ENCODE data around the gene KRTAP5-9.
A peak's percentile ranks its signal among the peaks of the same experiment; 100 is the strongest.
"Not testable (repeated sequence)": the region's sequence is repeated elsewhere in the genome, so short reads cannot be mapped to it uniquely, and the experiment has no call there.

The KRTAP5-9 gene

DNA sequence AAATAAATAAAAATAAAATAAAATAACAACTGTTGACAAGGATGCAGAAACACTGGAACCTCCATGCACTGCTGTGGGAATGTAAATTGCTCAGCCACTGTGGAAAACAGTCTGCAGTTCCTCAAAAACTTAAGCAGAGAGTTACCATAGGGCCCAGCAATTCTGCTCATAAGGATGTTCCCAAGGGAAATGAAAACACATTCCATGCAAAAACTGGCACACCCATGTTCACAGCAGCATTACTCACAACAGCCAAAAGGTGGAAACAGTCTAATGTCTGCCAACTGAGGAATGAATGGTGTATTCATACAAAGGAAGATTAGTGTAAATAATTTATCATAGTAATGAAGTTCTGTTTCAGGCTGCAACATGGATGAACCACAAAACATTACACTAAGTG, 13.9 kb downstream of the KRTAP5-9 start:
- no peak for DNase-seq (ENCODE audit: low spot score)

DNA sequence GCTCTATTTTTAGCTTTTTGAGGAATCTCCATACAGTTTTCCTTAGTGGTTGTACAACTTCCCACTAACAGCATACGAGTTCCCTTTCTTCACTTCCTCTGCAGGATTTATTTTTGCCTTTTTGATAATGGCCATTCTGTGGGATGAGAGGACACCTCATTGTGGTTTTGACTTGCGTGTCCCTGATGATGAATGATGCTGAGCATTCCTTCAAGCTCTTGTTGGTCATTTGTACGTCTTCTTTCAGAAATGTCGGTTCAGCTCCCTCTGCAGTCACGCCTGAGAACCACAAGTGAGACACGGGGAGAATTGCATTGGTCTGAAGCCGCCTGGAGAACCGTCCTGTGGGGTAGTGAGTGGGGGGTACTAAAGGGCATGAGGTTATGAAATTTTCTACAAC, 15.2 kb downstream of the KRTAP5-9 start:
- no peak for DNase-seq (ENCODE audit: low spot score)

DNA sequence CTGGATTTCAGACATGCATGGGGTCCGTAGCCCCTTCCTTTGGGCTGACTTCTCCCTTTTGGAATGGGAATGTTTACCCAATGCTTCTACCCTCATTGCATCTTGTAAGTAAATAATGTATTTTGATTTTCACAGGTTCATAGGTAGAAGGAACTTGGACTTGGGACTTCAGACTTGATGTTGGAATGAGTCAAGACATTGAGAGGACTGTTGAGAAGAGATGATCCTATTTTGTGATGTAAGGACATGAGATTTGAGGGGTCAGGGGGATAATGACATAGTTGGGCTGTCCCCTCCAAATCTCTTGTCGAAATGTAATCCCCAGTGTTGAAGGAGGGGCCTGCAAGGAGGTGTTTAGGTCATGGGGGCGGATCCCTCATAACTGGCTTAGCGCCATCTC, 16.2 kb downstream of the KRTAP5-9 start:
- no peak for DNase-seq (ENCODE audit: low spot score)

DNA sequence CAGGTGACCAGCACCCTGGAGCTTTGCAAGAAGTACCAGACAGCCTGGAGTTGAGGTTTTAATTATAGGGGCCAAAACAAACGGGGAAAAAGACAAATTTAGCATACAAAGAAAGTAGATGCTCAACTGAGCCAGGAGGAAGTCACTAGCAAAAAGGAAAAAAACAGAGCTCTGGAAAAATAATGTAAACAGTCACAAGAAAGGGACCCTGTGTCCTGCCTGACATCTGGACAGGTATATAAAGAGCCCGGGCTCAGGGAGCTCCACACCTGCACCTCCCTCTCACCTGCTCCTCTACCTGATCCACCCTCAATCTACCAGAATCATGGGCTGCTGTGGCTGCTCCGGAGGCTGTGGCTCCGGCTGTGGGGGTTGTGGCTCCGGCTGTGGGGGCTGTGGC, 17.0 kb downstream of the KRTAP5-9 start, which contains the start of gene KRTAP5-10:
Gene KRTAP5-10 (plus strand): TSS at position 301 of the 400 bp plus-strand sequence. CDS start 25 bp downstream, at position 326.
- DNase-seq (ENCODE audit: low spot score), result no peak

DNA sequence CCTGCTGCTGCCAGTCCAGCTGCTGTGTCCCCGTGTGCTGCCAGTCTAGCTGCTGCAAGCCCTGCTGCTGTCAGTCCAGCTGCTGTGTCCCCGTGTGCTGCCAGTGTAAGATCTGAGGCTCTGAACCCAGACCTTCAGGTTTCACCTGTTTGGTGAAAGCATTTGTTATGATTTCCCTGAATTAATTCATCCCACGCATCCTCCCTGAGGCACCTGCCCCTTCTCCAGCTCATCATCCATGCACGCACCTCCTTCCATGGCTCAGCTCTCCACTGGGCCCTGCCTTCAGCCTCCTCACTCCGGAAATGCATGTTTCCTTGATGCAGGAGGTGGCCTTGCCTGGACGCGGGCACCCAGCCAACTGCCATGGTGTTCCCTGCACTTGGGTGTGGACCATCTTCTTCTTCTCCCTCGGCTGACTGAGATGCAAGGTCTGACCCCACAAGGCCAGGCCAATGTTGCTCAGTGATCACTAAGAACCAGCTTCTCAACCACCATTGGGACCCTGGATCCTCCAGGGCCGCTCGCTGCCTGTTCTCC, 17.9 kb downstream of the KRTAP5-9 start:
- DNase-seq (ENCODE audit: low spot score), result no peak

DNA sequence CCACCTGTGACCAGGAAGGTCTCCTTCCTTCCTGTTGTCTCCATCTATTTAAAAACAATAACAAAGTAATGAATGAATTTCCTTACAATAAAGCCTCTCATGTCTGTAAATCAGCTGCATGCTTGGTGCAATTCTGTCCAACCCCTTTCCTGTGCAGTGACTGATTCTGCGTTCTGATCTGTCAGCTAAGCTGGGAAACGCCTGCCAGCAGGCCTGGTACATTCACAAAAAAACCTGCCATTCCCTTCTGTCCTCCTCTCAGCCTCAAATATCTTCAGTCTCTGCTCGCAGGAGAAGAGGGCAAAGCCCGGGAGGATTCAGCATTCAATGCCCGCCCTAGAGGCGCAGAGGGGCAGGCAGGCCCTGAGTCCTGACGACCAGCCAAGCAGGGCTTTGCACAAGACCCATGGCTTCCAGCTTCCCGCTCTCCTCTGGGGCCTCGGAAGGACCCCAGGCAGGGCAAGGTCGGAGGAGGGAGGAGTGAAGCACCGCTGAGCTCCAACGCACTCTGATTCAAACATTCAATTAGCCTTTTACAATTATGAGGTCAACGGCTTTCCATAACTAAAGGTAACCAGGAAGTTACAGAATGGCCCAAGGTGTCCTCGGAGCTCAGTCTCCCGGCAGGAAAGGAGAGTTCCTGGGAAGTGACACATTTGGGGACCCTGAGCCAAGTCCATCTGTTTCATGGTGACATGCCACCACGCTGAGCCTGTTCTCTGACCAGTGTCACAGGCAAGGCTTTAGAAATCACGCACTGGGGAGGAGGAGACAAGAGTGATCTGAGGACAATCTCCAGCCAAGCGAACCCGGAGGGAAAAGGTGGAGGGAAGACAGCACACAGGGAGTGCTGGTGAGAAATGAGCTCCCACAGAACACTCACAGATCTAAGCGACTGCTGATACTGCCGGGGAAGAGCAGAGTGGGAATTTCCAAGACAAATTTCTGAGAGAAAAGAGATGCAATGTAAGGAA, 18.7 kb downstream of the KRTAP5-9 start:
- DNase-seq (ENCODE audit: low spot score), result not testable (repeated sequence)

DNA sequence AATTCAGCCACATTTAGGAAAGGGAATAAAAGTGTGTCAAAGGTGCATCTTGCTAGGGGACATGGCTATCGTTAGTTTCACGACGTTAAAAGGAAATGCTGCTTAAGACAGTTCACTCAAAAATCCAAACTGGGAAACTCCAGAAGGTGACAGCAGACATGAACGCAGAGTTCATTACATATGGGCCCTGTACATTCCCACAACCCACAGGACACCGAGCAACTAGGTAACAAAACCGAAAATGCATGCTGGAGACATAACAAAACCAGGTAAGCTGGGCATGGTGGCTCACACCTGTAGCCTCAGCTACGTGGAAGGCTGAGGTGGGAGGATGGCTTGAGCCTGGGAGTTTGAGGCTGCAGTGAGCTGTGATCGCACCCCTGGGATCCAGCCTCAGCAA, 19.4 kb downstream of the KRTAP5-9 start:
- not testable (repeated sequence) for DNase-seq (ENCODE audit: low spot score)

DNA sequence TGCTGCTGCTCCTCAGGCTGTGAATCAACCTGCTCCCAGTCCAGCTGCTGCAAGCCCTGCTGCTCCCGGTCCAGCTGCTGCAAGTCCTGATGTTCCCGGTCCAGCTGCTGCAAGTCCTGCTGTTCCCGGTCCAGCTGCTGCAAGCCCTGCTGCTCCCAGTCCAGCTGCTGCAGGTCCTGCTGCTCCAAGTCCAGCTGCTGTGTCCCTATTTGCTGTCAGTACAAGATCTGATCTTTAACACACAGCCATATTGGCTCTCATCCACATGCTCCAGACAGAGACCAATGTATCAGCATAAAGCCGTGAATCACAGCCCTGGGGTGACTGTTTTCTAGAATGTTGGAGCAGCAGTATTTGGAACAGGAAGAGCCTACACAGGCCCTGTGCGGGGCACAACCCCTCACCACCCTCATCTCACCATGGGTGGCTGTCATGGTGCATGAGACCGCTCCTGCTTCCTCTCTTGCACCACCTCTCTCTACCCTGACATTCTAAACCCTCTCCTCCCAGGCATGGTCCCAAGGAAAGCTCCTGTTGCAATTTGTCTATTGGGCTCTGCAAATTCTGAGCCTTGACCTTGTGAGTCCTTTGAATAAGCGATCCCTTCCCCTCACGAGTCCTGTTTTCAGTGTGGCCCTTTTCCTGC, 20.6 kb downstream of the KRTAP5-9 start:
- DNase-seq (ENCODE audit: low spot score), result peak; percentile 76

DNA sequence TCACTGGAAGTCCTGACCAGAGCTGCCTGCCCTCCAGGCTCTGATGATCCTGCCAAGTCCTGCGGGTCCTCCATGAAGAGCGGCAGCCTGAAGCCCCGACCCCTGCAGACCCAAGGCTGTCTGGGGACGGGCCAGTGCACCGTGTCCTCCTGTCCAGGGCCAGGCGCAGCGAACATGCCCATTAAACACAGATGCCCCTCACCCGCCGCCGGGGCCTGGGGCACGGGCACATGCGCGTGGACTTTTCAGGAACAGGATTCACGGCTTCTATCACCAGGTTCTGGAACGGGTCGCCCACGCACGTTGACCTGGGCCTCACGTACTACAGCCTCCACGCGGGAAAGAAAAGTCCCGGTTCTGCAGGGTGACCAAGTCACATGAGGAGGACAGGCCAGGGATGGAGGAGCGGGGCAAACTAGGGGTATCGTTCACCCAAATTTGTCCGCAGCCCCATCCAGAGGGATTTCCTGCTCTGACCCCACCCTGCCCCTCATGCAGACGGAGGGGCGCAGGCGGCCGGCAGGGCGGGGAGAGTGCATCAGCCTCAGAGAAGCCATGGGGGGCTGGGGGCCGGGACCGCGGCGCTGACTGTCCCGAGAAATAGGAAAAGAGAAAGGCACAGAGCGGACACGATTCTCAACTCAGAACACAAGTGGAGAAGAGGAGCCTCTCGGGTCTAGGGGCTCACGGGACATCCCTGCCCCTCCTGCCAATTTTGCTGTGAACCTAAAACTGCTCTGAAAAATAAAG, 23.1 kb downstream of the KRTAP5-9 start:
- DNase-seq (ENCODE audit: low spot score), result not testable (repeated sequence)

DNA sequence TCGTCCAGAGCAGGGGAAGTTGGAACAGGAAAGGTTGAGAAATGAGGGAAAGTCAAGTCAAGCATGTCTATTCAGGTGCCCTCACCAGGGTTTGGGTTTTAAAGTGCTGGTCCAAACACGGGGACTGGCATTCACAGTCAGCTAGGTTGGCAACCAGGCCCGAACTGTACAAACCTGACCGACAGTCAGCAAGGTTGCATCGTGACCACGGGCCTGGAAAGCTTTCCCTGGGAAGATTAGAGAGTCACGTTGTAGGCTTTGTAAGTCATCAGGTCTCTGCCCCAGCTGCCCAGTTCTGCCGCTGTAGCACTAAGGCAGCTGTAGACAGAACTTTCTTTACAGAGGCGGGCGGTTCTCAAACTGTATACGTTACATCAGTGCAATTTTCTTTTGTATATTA, 24.6 kb downstream of the KRTAP5-9 start:
- no peak for DNase-seq (ENCODE audit: low spot score)

DNA sequence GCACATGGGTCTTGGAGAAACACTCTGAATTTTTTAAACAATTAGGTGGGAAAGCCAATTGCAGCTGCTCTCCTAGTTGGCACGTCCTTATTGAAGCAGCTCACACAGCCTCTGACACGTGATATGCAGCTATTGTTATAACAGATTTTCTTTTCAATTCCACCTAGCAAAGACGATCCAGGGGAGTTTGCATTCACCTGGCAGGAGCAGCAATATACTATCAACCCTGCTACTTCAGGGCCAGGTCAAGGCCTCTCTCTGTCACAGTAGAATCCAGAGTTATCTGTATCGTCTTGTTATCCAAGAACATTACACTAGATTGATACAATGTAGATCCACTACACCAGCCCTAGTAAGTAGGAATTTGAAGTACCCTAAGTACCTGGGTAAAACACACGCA, 26.2 kb downstream of the KRTAP5-9 start:
- DNase-seq (ENCODE audit: low spot score), result no peak

DNA sequence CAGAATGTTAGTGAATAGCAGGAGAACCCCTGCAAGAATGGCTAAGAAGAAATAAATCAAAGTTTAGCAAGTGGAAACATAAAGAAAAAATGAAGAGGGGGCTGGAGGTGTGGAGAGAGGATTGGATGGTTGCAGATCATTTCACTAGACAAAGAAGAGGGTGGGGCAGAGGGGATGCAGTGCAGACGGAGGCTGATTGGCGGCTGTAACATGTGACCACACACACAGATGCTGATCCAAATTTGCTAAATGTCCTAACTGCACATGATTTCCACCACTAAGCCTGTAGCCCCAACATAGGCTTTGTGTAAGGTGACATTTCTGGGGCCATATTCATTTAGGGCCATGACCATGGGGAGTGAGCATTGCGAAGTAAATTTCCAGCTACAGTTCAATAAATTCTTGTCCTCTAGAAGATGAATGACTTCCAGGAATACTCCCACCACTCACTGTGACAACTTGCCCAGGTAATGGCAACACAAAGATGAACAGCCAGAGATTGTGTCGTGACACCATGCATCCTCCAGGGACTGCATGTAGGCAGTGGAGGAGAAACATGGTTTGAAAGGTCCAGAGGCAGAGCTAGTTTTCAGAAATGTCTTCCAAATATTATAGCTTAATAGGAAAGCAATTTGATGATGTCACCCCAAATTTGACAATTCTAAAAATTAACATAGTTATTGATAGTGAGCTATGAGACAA, 27.7 kb downstream of the KRTAP5-9 start:
- no peak for DNase-seq (ENCODE audit: low spot score)

DNA sequence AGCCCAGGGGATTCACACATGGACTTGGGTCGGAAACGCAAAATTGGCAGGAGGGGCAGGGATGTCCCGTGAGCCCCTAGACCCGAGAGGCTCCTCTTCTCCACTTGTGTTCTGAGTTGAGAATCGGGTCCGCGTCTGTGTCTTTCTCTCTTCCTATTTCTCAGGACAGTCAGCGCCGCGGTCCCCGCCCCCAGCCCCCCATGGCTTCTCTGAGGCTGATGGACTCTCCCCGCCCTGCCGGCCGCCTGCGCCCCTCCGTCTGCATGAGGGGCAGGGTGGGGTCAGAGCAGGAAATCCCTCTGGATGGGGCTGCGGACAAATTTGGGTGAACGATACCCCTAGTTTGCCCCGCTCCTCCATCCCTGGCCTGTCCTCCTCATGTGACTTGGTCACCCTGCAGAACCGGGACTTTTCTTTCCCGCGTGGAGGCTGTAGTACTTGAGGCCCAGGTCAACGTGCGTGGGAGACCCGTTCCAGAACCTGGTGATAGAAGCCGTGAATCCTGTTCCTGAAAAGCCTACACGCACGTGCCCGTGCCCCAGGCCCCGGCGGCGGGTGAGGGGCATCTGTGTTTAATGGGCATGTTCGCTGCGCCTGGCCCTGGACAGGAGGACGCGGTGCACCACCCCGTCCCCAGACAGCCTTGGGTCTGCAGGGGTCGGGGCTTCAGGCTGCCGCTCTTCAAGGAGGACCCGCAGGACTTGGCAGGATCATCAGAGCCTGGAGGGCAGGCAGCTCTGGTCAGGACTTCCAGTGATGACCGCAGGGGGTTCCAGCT, 28.7 kb downstream of the KRTAP5-9 start:
- not testable (repeated sequence) for DNase-seq (ENCODE audit: low spot score)

DNA sequence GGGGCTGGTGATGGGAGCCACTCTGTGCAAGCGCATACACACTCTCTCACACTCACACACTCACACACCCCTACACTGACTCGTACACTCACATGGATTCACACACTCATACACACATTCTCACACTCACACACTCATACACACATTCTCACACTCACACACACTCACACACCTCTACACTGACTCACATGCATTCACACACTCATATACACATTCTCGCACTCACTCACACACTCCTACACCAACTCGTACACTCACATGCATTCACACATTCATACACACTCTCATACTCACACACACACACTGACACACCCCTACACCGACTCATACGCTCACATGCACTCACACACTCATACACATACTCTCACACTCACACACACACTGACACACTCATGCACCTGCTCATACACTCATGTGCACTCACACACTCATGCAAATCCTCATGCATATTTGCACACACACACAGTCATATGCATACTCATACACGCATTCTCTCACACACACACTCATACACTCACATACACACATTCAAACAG, 29.3 kb downstream of the KRTAP5-9 start:
- DNase-seq (ENCODE audit: low spot score), result no peak

DNA sequence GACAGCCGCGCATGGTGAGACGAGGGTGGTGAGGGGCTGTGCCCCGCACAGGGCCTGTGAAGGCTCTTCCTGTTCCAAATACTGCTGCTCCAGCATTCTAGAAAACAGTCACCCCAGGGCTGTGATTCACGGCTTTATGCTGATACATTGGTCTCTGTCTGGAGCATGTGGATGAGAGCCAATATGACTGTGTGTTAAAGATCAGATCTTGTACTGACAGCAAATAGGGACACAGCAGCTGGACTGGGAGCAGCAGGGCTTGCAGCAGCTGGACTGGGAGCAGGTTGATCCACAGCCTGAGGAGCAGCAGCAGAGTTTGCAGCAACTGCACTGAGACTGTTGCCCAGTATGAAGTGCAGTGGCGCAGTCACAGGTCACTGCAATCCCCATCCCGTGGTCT, 31.3 kb downstream of the KRTAP5-9 start:
- not testable (repeated sequence) for DNase-seq (ENCODE audit: low spot score)

DNA sequence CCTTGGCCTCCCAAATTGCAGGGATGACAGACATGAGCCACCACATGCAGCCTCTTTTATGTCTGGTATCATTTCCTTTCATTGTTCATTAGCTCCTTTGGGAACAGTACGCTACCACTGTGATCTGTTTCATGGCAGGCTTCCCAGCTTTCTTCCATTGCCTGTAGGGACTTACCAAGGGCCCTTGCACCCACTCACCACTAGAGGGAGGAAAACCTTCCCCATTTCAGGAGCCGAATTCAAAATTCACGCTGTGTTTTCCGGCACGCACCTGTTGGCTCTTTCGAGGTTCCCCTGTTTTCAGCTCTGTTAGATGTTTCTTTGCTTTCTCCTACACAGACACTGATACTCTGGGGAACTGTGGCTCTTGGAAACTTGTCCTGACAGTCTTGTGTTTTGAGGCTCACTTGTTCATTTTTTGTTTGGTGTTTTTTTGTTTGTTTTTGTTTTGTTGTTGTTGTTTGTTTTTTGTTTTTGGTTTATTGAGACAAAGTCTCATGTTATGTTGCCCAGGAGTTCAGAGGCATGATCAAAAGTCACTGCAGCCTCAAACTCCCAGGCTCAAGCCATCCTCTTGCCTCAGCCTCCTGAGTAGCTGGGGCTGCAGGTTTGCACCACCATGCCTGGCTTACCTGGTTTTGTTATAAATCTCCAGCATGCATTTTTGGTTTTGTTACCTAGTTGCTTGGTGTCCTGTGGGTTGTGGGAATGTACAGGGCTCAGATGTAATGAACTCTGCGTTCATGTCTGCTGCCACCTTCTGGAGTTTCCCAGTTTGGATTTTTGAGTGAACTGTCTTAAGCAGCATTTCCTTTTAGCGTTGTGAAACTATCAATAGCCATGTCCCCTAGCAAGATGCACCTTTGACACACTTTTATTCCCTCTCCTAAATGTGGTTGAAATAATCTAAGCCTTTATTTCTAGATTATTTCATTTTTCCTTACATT, 32.1 kb downstream of the KRTAP5-9 start:
- no peak for DNase-seq (ENCODE audit: low spot score)

DNA sequence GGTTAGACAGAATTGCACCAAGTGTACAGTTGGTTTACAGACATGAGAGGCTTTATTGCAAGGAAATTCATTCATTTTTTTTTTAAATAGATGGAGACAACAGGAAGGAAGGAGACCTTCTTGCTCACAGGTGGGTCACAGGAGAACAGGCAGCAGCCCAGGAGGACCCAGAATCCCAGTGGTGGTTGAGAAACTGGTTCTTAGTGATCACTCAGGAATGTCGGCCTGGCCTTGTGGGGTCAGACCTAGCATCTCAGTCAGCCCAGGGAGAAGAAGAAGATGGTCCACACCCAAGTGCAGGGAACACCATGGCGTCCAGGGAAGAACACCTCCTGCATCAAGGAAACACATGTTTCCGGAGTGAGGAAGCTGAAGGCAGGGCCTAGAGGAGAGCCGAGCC, 33.6 kb downstream of the KRTAP5-9 start:
- DNase-seq (ENCODE audit: low spot score), result no peak

DNA sequence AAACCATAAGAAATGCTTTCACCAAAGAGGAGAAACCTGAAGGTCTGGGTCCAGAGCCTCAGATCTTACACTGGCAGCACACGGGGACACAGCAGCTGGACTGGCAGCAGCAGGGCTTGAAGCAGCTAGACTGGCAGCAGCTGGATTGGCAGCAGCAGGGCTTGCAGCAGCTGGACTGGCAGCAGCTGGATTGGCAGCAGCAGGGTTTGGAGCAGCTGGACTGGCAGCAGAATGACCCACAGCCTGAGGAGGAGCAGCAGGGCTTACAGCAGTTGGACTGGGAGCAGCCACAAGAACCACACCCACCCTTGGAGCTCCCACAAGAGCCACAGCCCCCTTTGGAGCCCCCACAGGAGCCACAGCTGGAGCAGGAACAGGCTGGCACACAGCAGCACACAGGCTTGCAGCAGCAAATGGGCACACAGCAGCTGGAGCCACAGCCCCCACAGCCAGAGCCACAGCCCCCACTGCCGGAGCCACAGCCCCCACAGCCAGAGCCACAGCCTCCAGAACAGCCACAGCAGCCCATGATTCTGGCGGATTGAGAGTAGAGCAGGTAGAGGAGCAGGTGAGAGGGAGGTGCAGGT, 34.2 kb downstream of the KRTAP5-9 start, which contains the start of gene KRTAP5-11:
Gene KRTAP5-11 (minus strand): TSS at position 567 of the 587 bp plus-strand sequence. CDS start 38 bp downstream, at position 529.
- no peak for DNase-seq (ENCODE audit: low spot score)

DNA sequence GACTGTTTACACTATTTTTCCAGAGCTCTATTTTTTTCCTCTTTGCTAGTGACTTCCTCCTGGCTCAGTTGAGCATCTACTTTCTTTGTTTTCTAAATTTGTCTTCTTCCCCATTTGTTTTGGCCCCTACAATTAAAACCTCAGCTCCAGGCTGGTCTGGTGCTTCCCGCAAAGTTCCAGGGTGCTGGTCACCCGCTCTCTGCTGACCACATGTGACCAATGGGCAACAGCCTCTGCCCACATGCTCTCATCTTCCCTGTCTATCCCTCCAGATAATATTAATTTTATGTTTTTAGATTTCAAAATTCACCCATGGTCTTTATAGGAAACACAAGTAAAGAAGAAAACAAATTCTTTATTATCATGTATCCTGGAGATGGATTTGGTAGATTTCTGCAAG, 34.7 kb downstream of the KRTAP5-9 start:
- not testable (repeated sequence) for DNase-seq (ENCODE audit: low spot score)
